ENCODE results near the gene DPEP3.
"Not testable (repeated sequence)": the region's sequence is repeated elsewhere in the genome, so short reads cannot be mapped to it uniquely, and the experiment has no call there.

DNA sequence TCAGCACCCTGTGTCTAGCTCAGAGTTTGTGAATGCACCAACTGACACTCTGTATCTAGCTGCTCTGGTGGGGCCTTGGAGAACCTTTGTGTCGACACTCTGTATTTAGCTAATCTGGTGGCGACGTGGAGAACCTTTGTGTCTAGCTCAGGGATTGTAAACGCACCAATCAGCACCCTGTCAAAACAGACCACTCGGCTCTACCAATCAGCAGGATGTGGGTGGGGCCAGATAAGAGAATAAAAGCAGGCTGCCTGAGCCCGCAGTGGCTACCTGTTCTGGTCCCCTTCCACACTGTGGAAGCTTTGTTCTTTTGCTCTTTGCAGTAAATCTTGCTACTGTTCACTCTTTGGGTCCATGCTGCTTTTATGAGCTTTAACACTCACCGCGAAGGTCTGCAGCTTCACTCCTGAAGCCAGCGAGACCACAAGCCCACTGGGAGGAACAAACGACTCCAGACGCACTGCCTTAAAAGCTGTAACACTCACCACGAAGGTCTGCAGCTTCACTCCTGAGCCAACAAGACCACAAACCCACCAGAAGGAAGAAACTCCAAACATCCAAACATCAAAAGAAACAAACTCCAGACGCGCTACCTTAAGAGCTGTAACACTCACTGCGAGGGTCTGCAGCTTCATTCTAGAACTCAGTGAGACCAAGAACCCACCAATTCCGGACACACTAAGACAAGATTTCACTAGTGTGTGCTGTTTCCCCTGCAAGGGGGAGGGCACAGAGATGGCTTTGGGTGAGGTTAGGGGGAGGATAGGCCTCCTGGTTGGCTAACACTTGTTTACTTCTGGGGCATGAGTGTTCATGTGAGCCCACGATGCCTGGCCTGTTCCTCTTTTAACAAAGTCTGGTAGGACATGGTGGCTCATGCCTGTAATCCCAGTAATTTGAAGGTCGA is 18.7 kb upstream of the DPEP3 start, which contains the start of gene DPEP2:
- TF ChIP-seq CTCF, POLR2A (IDR thresholded peaks at IDR 0.05): not testable (repeated sequence)

All from thyroid gland (tissue), 4 donors.